Caco-2 (cell line): ENCODE measurements around the gene TNKS2. TPM values are rescaled to one million over a fixed set of nuclear protein-coding genes. Genes with fewer than 3 reads are reported as not detected.
A peak's percentile ranks its signal among the peaks of the same experiment; 100 is the strongest.

Experiments used
- BruUV-seq: library from RNA; stranded (reverse); fragments of 400-500 nt; replicated peaks from 2 replicates; lab custom pipeline; 2021; lab: Mats Ljungman, UMichigan
- CTCF ChIA-PET: fragments of 300-600 bp; sonication (Branson Sonifier 250); formaldehyde crosslinking; loops from one replicate; lab custom pipeline; 2022; ENCODE audit warnings: antibody characterized with exemption; lab: Charles Lee
- POLR2A ChIA-PET: fragments of 300-600 bp; sonication (Branson Sonifier 250); formaldehyde crosslinking; loops from one replicate; lab custom pipeline; 2022; ENCODE audit warnings: antibody characterized with exemption; lab: Charles Lee
- DNase-seq, 2 experiments: peaks; one replicate each; pipeline versions ENCODE4 v3.0.0 to v3.0.0-alpha.2; 2020 to 2022
- H3K27me3 ChIP-seq: replicated peaks from 2 replicates; pipeline ENCODE4 v1.6.0; 2011; ENCODE audit warnings: low read length; ENCODE audit not compliant: control insufficient read depth, insufficient read depth
- H3K36me3 ChIP-seq: 2 replicates; pipeline ENCODE4 v1.5.1; 2011; ENCODE audit warnings: low read length; ENCODE audit not compliant: control insufficient read depth, insufficient read depth
- H3K4me1 ChIP-seq: fragments of 250-450 bp; sonication (Bioruptor Pico); 2 replicates; pipeline ENCODE4 v1.5.1; 2020; ENCODE audit warnings: mild to moderate bottlenecking
- H3K4me3 ChIP-seq: 2 replicates; pipeline ENCODE4 v1.5.1; 2011; ENCODE audit warnings: low read depth, mild to moderate bottlenecking, control low read depth, low read length
- H3K9me3 ChIP-seq: fragments of 250-450 bp; sonication (Bioruptor Pico); 2 replicates; pipeline ENCODE4 v1.5.1; 2020; ENCODE audit warnings: mild to moderate bottlenecking, moderate library complexity
- H3K27ac Mint-ChIP-seq: one replicate; pipeline ENCODE4 v1.8.0; 2022; ENCODE audit warnings: mixed read lengths; ENCODE audit not compliant: unreplicated experiment
- H3K27me3 Mint-ChIP-seq: one replicate; pipeline ENCODE4 v1.8.0; 2022; ENCODE audit warnings: mixed read lengths; ENCODE audit not compliant: insufficient read depth, unreplicated experiment
- H3K36me3 Mint-ChIP-seq: one replicate; pipeline ENCODE4 v1.8.0; 2022; ENCODE audit warnings: mild to moderate bottlenecking, mixed read lengths; ENCODE audit not compliant: insufficient read depth, unreplicated experiment
- H3K4me1 Mint-ChIP-seq: one replicate; pipeline ENCODE4 v1.8.0; 2022; ENCODE audit warnings: low read depth, mixed read lengths; ENCODE audit not compliant: unreplicated experiment
- H3K4me3 Mint-ChIP-seq: one replicate; pipeline ENCODE4 v1.8.0; 2022; ENCODE audit warnings: mild to moderate bottlenecking, moderate library complexity, mixed read lengths; ENCODE audit not compliant: unreplicated experiment
- H3K9me3 Mint-ChIP-seq: one replicate; pipeline ENCODE4 v1.8.0; 2022; ENCODE audit warnings: mixed read lengths; ENCODE audit not compliant: unreplicated experiment
- CTCF ChIP-seq, 2 experiments: fragments of 200-600 bp in 1 of 2; IDR thresholded peaks; 1 replicate in 1 of 2; 2 replicates in 1 of 2; pipeline versions ENCODE4 v1.5.1 to v1.8.0; 2011 to 2022; ENCODE audit warnings: antibody characterized with exemption in 1 of 2, control low read depth in 1 of 2, inconsistent platforms in 1 of 2, low read depth in 1 of 2, low read length in 1 of 2, mild to moderate bottlenecking in 1 of 2, moderate library complexity in 1 of 2; ENCODE audit not compliant: insufficient read depth in 1 of 2, severe bottlenecking in 1 of 2, unreplicated experiment in 1 of 2
- intact Hi-C: fragments of 100-400 bp; cut with micrococcal nuclease; formaldehyde crosslinking; loops from one replicate; pipeline ENCODE4 v1.10.0; 2022; ENCODE audit not compliant: unreplicated experiment
- total RNA-seq: library from RNA; stranded (reverse); gene quantifications from 2 replicates; pipeline ENCODE4 v1.2.3, GENCODE V29; 2022

TNKS2 gene
- total RNA-seq, 1 experiment from 2014 or later = 48.5 TPM

- POLR2A ChIA-PET = interaction anchor here (0.6 kb wide), 1 partner anchor 11 kb away, joined by 6 read pairs; no protein-coding TSS in a partner anchor
- Mint-ChIP-seq H3K9me3 (no peaks in the 10 kb centered on the region), H3K27ac (peak overlapping the region; percentile 97), H3K4me3 (peak overlapping the region; percentile 96), H3K4me1 (peaks cover 37% of the 10 kb centered on the region), H3K36me3 (peaks cover 68% of the 10 kb centered on the region), H3K27me3 (no peaks in the 10 kb centered on the region)
- Histone ChIP-seq H3K27me3 (no peaks in the 10 kb centered on the region), H3K9me3 (no peaks in the 10 kb centered on the region), H3K4me3 (no peak overlapping the region), H3K36me3 (no peaks in the 10 kb centered on the region), H3K4me1 (peaks cover 37% of the 10 kb centered on the region)
- DNase-seq = no peak
- TF ChIP-seq CTCF (IDR thresholded peaks at IDR 0.05; ENCODE audit: insufficient read depth in 1 of 2, low read depth in 1 of 2, low read length in 1 of 2, severe bottlenecking in 1 of 2, unreplicated experiment in 1 of 2) = no peak
- intact Hi-C loops = no loop called here
- no TSS peak for BruUV-seq
- CTCF ChIA-PET = no interaction called here
These were observed 2.5 kb downstream of the TNKS2 start for GRCh38 chr10:91800756-91801155.

GRCh38 chr10:91803386-91804125 lies 5.3 kb downstream of the TNKS2 start:
- no peak overlapping the region for H3K27ac Mint-ChIP-seq
- ChIA-PET POLR2A (interaction anchor here (0.5 to 1.0 kb wide), 2 partner anchors 9 to 13 kb away, joined by 3 read pairs; no protein-coding TSS in a partner anchor), CTCF (no interaction called here)
- peaks cover 25% of the 10 kb centered on the region for H3K4me1 ChIP-seq
- H3K9me3 ChIP-seq = no peaks in the 10 kb centered on the region
- no peaks in the 10 kb centered on the region for H3K27me3 Mint-ChIP-seq
- H3K9me3 Mint-ChIP-seq = no peaks in the 10 kb centered on the region
- peaks cover 33% of the 10 kb centered on the region for H3K4me1 Mint-ChIP-seq
- peaks cover 56% of the 10 kb centered on the region for H3K36me3 Mint-ChIP-seq
- DNase-seq = peak in 1 of 2 experiments; percentile 26
- no peak overlapping the region for H3K4me3 Mint-ChIP-seq
- H3K36me3 ChIP-seq = no peaks in the 10 kb centered on the region
- TF ChIP-seq CTCF (IDR thresholded peaks at IDR 0.05; ENCODE audit: insufficient read depth in 1 of 2, low read depth in 1 of 2, low read length in 1 of 2, severe bottlenecking in 1 of 2, unreplicated experiment in 1 of 2) = no peak
- H3K27me3 ChIP-seq = no peaks in the 10 kb centered on the region
- intact Hi-C loops = no loop called here
- BruUV-seq = no TSS peak
- no peak overlapping the region for H3K4me3 ChIP-seq

DNA sequence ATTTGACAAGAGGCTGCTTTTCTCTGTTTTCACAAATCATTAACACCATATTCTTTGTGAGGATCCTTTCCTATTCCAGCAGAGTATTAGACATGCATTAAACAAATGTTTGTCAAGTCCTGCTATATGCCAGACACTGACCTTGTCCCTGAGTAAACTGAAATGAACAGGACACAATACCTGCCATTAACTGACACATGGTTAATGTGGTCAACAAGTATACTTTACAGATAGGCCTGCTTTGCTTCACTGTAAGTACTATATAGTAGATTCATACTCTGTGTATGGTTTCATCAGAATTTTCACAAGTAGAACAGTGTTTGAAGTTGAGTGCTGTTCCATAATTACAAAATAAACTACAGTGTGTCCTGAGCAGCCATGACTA lies 5.9 kb downstream of the TNKS2 start:
- Histone ChIP-seq H3K27me3 (no peaks in the 10 kb centered on the region), H3K4me1 (peaks cover 25% of the 10 kb centered on the region), H3K4me3 (no peak overlapping the region), H3K9me3 (no peaks in the 10 kb centered on the region), H3K36me3 (no peaks in the 10 kb centered on the region)
- Mint-ChIP-seq H3K9me3 (no peaks in the 10 kb centered on the region), H3K27ac (no peak overlapping the region), H3K4me3 (no peak overlapping the region), H3K4me1 (peaks cover 35% of the 10 kb centered on the region), H3K36me3 (peaks cover 53% of the 10 kb centered on the region), H3K27me3 (no peaks in the 10 kb centered on the region)
- TF ChIP-seq CTCF (IDR thresholded peaks at IDR 0.05; ENCODE audit: insufficient read depth in 1 of 2, low read depth in 1 of 2, low read length in 1 of 2, severe bottlenecking in 1 of 2, unreplicated experiment in 1 of 2) = no peak
- intact Hi-C loops = no loop called here
- no TSS peak for BruUV-seq
- ChIA-PET POLR2A (no interaction called here), CTCF (no interaction called here)
- DNase-seq = no peak
